Colonic mucosa (tissue), 4 donors: ENCODE results near the gene MACROD2. TPM values are rescaled to one million over a fixed set of nuclear protein-coding genes. Genes with fewer than 3 reads are reported as not detected.

Source experiments
- DNase-seq: peaks from one replicate; pipeline ENCODE4 v3.0.0-alpha.2; 2020
- H3K27ac ChIP-seq: fragments of 200-600 bp; one replicate; pipeline ENCODE4 v1.8.0; 2021
- H3K27me3 ChIP-seq: fragments of 200-600 bp; one replicate; pipeline ENCODE4 v1.8.0; 2021
- H3K36me3 ChIP-seq: fragments of 200-600 bp; one replicate; pipeline ENCODE4 v1.8.0; 2021
- H3K4me1 ChIP-seq: fragments of 200-600 bp; one replicate; pipeline ENCODE4 v1.8.0; 2021; ENCODE audit warnings: mild to moderate bottlenecking
- H3K4me3 ChIP-seq: fragments of 200-600 bp; one replicate; pipeline ENCODE4 v1.8.0; 2021
- H3K9ac ChIP-seq, 2 donors: one replicate each; pipeline ENCODE4 v1.7.0; 2013; ENCODE audit warnings: control low read depth in 2 of 2, low read depth in 2 of 2, low read length in 2 of 2
- H3K9me3 ChIP-seq: fragments of 200-600 bp; one replicate; pipeline ENCODE4 v1.8.0; 2021
- intact Hi-C: fragments of 100-400 bp; cut with DNase I; formaldehyde crosslinking; loops from one replicate; pipeline ENCODE4 v1.14.1; 2022
- total RNA-seq, 2 donors: library from RNA; stranded (reverse); fragmentation: NEBNext Ultra II Directional in 1 of 2; extraction: Animal tissue kit (Norgen Biotek cat#: 25700) in 1 of 2; gene quantifications; one replicate each; pipeline ENCODE4 v1.2.1, GENCODE V29; 2021
- TF ChIP-seq, protein P1 (sequence below): fragments of 200-600 bp; IDR thresholded peaks from one replicate; pipeline ENCODE4 v1.8.0; 2022; ENCODE audit warnings: antibody characterized with exemption, mild to moderate bottlenecking
- donor health status: healthy.
- donor health status: DM: no; HTN: no; CAD: no.
- donor health status: DM: no; HTN: no; CAD: no.

MACROD2 gene
- total RNA-seq, 2 donors from 2014 or later: 3.2 to 3.3 TPM

DNA sequence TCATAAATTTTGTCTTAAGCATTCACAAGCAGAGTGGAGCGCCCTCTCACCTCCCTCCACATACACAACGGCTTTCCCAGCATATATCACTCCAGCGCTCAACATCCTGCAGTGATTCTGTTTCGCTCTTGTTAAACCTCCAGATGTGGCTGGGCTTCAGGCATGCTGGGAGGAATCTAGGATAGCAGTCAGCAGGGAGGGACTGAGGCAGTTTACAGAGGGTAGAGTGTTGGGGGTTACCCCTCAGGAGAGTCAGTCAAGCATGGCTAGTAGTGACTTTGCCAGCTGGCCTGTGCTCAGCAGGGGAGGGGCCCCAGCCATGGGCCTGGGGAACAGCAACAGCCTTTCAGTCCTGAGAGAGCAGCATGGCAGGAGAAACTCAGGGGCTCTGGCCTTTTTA lies 503.5 kb downstream of the MACROD2 start:
- Histone ChIP-seq H3K4me1 (no peaks in the 10 kb centered on the region), H3K27ac (no peak overlapping the region), H3K4me3 (no peak overlapping the region), H3K9ac (no peak overlapping the region), H3K36me3 (no peaks in the 10 kb centered on the region), H3K9me3 (no peaks in the 10 kb centered on the region), H3K27me3 (no peaks in the 10 kb centered on the region)
- intact Hi-C loops: no loop called here
- DNase-seq: no peak
- TF ChIP-seq, protein P1, sequence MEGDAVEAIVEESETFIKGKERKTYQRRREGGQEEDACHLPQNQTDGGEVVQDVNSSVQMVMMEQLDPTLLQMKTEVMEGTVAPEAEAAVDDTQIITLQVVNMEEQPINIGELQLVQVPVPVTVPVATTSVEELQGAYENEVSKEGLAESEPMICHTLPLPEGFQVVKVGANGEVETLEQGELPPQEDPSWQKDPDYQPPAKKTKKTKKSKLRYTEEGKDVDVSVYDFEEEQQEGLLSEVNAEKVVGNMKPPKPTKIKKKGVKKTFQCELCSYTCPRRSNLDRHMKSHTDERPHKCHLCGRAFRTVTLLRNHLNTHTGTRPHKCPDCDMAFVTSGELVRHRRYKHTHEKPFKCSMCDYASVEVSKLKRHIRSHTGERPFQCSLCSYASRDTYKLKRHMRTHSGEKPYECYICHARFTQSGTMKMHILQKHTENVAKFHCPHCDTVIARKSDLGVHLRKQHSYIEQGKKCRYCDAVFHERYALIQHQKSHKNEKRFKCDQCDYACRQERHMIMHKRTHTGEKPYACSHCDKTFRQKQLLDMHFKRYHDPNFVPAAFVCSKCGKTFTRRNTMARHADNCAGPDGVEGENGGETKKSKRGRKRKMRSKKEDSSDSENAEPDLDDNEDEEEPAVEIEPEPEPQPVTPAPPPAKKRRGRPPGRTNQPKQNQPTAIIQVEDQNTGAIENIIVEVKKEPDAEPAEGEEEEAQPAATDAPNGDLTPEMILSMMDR: no peak

DNA sequence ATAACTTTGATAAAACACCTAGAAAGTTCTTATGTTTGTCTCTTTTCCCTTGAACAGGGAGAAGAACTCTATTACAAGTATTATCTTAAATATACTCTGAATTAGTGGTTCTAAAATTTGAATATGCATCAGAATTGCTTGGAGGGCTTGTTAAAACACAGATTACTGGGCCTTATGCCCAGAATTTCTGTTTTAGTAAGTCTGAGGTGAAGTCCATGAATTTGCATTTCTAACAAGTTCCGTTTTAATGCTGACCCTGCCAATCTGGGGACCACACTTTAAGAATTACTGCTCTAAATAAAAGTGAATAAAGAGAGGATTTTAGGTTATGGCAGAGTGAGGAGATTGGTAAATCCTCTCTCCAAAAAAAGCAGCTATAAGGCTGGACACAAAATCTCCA lies 510.2 kb downstream of the MACROD2 start:
- H3K27ac ChIP-seq: no peak overlapping the region
- H3K36me3 ChIP-seq: no peaks in the 10 kb centered on the region
- no peaks in the 10 kb centered on the region for H3K9me3 ChIP-seq
- H3K27me3 ChIP-seq: no peaks in the 10 kb centered on the region
- no peak overlapping the region for H3K9ac ChIP-seq
- DNase-seq: no peak
- H3K4me1 ChIP-seq: no peaks in the 10 kb centered on the region
- TF ChIP-seq, protein P1: no peak
- H3K4me3 ChIP-seq: no peak overlapping the region
- intact Hi-C loops: no loop called here

DNA sequence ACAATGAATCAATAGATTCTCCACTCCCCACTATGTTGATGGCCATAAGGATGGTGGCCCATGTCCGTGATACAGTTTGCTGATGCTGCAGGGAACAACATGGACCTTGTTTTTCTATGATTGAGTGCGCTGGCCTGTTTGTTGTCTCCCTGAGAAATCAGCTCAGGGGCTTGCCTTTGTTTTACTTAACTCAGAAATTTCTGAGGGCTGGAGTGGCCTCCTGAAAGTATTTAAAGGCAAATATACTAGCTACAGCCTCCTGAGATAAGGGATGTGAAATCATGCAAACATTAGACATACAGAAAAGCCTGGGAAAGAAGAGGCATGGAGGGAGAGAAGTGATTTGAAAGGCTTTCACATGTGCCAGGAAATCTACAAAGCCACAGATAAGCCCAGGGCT lies 512.4 kb downstream of the MACROD2 start:
- TF ChIP-seq, protein P1: no peak
- Histone ChIP-seq H3K9ac (no peak overlapping the region), H3K27me3 (no peaks in the 10 kb centered on the region), H3K36me3 (no peaks in the 10 kb centered on the region), H3K27ac (no peak overlapping the region), H3K4me3 (no peak overlapping the region), H3K9me3 (no peaks in the 10 kb centered on the region), H3K4me1 (no peaks in the 10 kb centered on the region)
- intact Hi-C loops: no loop called here
- no peak for DNase-seq

DNA sequence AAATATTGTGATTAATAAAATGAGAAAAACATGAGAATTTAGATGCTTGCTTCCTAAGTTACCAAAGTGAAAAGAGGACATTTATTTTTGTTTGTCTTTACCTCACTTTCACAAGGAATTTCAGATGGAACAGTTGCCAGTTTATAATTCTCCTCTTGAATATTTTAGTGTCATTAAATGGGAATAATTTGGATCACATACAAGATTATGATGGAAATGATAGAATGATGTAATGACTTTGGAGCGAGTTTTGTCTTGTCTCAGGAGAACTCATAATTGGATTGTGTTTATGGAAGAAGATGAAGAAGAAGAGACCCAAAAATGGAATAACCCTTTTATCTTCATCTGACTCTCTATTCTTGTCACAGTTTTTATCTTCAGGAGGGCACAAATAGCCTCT lies 515.0 kb downstream of the MACROD2 start:
- H3K36me3 ChIP-seq: no peaks in the 10 kb centered on the region
- TF ChIP-seq, protein P1: no peak
- H3K9ac ChIP-seq: no peak overlapping the region
- DNase-seq: no peak
- intact Hi-C loops: no loop called here
- H3K27me3 ChIP-seq: no peaks in the 10 kb centered on the region
- H3K4me1 ChIP-seq: no peaks in the 10 kb centered on the region
- no peak overlapping the region for H3K4me3 ChIP-seq
- H3K27ac ChIP-seq: no peak overlapping the region
- H3K9me3 ChIP-seq: no peaks in the 10 kb centered on the region

DNA sequence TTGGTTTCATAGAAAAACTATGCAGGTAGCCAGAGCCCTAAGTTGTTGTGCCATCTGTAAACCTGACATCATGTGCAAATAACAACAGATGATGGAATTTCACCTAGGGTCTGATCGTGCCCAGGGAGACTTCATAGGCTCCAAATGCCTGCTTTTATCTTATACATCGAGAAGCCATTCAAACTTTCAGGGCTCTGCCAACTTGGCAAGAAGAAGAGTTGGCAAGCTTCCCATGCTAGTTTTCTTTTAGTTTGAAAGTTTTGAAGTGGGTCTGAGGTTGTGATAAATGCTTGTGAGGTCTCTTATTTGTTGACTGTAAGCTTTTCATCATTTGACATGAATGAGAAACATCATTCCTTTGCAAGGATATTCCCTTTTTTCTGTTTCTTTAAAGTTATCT lies 517.5 kb downstream of the MACROD2 start:
- TF ChIP-seq, protein P1: no peak
- Histone ChIP-seq H3K4me3 (no peak overlapping the region), H3K36me3 (no peaks in the 10 kb centered on the region), H3K27ac (no peak overlapping the region), H3K27me3 (no peaks in the 10 kb centered on the region), H3K4me1 (no peaks in the 10 kb centered on the region), H3K9ac (no peak overlapping the region), H3K9me3 (no peaks in the 10 kb centered on the region)
- intact Hi-C loops: no loop called here
- no peak for DNase-seq

DNA sequence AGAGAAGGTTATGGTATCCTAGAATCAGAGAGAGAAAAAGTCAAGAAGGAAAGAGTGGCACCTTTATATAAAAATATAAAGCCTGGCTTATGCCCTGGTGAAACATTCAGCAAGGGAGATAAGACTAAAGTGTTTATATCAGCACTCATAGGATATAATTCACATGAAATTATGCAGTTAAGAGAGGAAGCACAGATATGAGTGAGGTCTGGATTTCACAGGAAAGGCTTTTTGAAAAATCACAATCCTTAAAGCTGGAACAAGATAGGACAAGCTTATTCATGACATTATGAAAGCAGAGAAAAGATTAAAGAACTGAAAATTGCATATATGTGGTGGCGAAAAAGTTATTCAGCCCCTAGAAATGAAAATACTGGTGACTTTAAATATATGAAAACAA lies 523.3 kb downstream of the MACROD2 start:
- no peaks in the 10 kb centered on the region for H3K9me3 ChIP-seq
- intact Hi-C loops: no loop called here
- H3K27ac ChIP-seq: no peak overlapping the region
- TF ChIP-seq, protein P1: no peak
- no peak overlapping the region for H3K4me3 ChIP-seq
- no peaks in the 10 kb centered on the region for H3K27me3 ChIP-seq
- no peaks in the 10 kb centered on the region for H3K36me3 ChIP-seq
- H3K9ac ChIP-seq: no peak overlapping the region
- no peak for DNase-seq
- H3K4me1 ChIP-seq: no peaks in the 10 kb centered on the region
